ENCODE measurements around the gene ABCA12.

- TF ChIP-seq, protein P1, sequence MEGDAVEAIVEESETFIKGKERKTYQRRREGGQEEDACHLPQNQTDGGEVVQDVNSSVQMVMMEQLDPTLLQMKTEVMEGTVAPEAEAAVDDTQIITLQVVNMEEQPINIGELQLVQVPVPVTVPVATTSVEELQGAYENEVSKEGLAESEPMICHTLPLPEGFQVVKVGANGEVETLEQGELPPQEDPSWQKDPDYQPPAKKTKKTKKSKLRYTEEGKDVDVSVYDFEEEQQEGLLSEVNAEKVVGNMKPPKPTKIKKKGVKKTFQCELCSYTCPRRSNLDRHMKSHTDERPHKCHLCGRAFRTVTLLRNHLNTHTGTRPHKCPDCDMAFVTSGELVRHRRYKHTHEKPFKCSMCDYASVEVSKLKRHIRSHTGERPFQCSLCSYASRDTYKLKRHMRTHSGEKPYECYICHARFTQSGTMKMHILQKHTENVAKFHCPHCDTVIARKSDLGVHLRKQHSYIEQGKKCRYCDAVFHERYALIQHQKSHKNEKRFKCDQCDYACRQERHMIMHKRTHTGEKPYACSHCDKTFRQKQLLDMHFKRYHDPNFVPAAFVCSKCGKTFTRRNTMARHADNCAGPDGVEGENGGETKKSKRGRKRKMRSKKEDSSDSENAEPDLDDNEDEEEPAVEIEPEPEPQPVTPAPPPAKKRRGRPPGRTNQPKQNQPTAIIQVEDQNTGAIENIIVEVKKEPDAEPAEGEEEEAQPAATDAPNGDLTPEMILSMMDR (IDR thresholded peaks at IDR 0.05): no peak
- TF ChIP-seq EZH2phosphoT487 (IDR thresholded peaks at IDR 0.05) (no peak), EZH2 (IDR thresholded peaks at IDR 0.05) (no peak)
These were observed 151.2 kb downstream of the ABCA12 start for GRCh38 chr2:214987261-214987660.
